OCI-LY7 (cell line): ENCODE results near the gene HADHB.

Source experiments
- CTCF ChIP-seq: fragments of 200-600 bp; sonication (generic); conservative IDR thresholded peaks from 2 replicates; pipeline ENCODE4 v1.5.1; 2014; ENCODE audit warnings: mild to moderate bottlenecking, antibody characterized with exemption, low read length, moderate library complexity, mixed read lengths
- EZH2phosphoT487 ChIP-seq: fragments of 200-600 bp; sonication (generic); IDR thresholded peaks from 2 replicates; pipeline ENCODE4 v1.6.1; 2018; ENCODE audit warnings: low read depth, borderline replicate concordance, mild to moderate bottlenecking, mixed run types, antibody characterized with exemption, low read length, moderate library complexity, mixed read lengths

DNA sequence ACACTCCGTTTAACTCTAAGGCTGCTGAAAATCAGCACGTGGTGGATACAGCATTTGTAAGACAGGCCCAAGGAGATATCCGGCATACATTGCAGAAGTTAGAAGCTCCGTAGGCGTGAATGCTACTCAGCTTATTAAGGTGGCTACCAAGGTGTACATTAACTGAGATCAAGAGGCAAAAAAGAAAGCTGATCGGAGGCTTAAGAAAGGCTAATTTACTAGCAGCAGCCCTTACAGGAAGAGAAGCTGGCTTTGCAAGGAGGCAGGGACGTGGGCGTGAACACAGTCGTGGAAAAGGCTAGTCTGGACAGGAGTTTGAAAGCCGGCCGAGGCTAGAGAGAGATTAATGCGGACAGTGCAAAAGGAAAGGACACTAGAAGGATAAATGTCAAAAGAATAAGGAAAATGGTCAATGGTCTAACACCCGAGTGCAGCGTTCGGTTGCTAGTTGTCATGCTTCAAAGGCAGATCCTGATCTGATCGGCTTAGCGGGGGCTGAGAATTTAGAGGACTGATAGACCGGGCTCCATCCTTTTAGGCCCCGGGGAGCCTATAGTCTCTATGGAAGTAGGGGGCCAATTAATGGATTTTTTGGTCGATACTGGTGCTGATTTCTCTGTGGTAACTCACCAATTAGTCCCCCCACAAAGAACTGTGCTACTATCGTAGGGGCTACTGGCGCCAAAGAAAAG is 55.6 kb downstream of the HADHB start:
- no peak for TF ChIP-seq CTCF
- TF ChIP-seq EZH2phosphoT487 = no peak
